Ovary (tissue), 9 donors: Measurements from ENCODE around the gene MORN5. TPM values are rescaled to one million over a fixed set of nuclear protein-coding genes. Genes with fewer than 3 reads are reported as not detected.

Experiments used
- DNase-seq, 5 donors: peaks; one replicate each; pipeline ENCODE4 v3.0.0-alpha.2; 2019 to 2020
- H3K27ac ChIP-seq, 2 donors: fragments of 200-600 bp; one replicate each; pipeline versions ENCODE4 v1.5.1 to v1.8.0; 2019 to 2022
- H3K27me3 ChIP-seq: fragments of 200-600 bp; one replicate; pipeline ENCODE4 v1.8.0; 2022
- H3K36me3 ChIP-seq: fragments of 200-600 bp; sonication (generic); one replicate; pipeline ENCODE4 v1.5.1; 2019
- H3K4me1 ChIP-seq: one replicate; pipeline ENCODE4 v1.8.1; 2013; ENCODE audit warnings: mild to moderate bottlenecking, moderate library complexity; ENCODE audit not compliant: insufficient read depth
- H3K4me3 ChIP-seq: fragments of 200-600 bp; sonication (generic); one replicate; pipeline ENCODE4 v1.5.1; 2017
- H3K9me3 ChIP-seq, 2 donors: fragments of 200-600 bp in 1 of 2; sonication (generic) in 1 of 2; one replicate each; pipeline versions ENCODE4 v1.5.1 to v1.8.1; 2013 to 2019; ENCODE audit warnings: mild to moderate bottlenecking in 1 of 2, moderate library complexity in 1 of 2
- CTCF ChIP-seq, 3 donors: fragments of 450-650 bp in 2 of 3; fragments of 200-600 bp in 1 of 3; IDR thresholded peaks; one replicate each; pipeline versions ENCODE4 v1.5.1 to v1.8.0; 2016 to 2022; ENCODE audit warnings: antibody characterized with exemption in 3 of 3, mild to moderate bottlenecking in 1 of 3
- EP300 ChIP-seq: sonication (generic); formaldehyde crosslinking; IDR thresholded peaks from one replicate; pipeline ENCODE4 v1.6.1; 2017; ENCODE audit warnings: antibody characterized with exemption
- POLR2A ChIP-seq: fragments of 450-650 bp; IDR thresholded peaks from one replicate; pipeline ENCODE4 v1.6.1; 2017; ENCODE audit warnings: antibody characterized with exemption, mild to moderate bottlenecking, moderate library complexity
- WGBS, 3 donors: extraction: QIAGEN DNeasy Blood & Tissue Kit in 1 of 3; methylation state at CpG; one replicate each; pipeline versions ENCODE4 v1.1.5 to v1.1.7; 2013 to 2017; 5-methylcytosine and 5-hydroxymethylcytosine counted together
- intact Hi-C, 4 donors: fragments of 100-400 bp; cut with DNase I; formaldehyde crosslinking; loops; one replicate each; pipeline versions ENCODE4 v1.11.0 to v1.15.1; 2022 to 2023
- polyA plus RNA-seq, 2 donors: library from polyadenylated mRNA; stranded (reverse); fragments of 200-250 nt in 1 of 2; fragments of 350-450 nt in 1 of 2; fragmentation: Illumina TruSeq in 1 of 2; extraction: RNeasy Lipid Tissue Mini Kit (QIAGEN cat#74804) in 1 of 2; gene quantifications; one replicate each; pipeline ENCODE4 v1.2.3, GENCODE V29; 2013 to 2014
- total RNA-seq, 7 donors: library from RNA; depleted of rRNA in 2 of 7; stranded (reverse); fragments of >200 nt in 2 of 7; fragmentation: NEBNext Ultra II Directional in 3 of 7; extraction: Animal tissue kit (Norgen Biotek cat#: 25700) in 3 of 7; gene quantifications; one replicate each; pipeline versions ENCODE4 v1.1.0 to v1.2.4, GENCODE V29; 2016 to 2023
- donor health status: DM: no; HTN: no; CAD: no; lungs with moderate emphysema.
- donor health status: DM: no; HTN: no; CAD: no.
- donor health status: Bipolar disorder and iron deficiency.
- donor health status: DM: yes; HTN: yes; CAD: no.
- donor health status: DM: no; HTN: no; CAD: no.
- donor health status: DM: yes; HTN: yes; CAD: no.

The MORN5 gene
- total and polyA plus RNA-seq, 9 donors = 0.63 to 25.4 (median 1.6) TPM; not detected in 2

DNA sequence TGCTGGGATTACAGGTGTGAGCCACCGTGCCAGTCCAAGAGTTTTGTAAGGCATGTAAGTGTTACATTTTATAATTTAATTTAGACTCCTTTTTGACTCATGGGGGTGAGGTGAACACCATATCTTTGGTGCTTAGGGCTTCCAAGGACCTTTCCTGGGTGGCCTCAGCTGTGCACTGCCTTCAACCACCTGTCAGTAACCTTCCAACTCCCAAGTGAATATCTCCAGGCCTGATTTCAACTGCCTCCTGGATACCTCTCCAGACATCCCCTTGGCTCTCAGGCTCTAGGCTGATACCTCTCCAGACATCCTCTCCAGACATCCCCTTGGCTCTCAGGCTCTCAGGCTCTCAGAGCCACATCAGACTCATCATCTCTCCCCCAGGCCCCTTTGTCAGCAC, 35.7 kb upstream of the MORN5 start:
- WGBS, 3 donors = 76 to 95% (median 76%) methylated on average over 1 of the region's 1 CpG
- Histone ChIP-seq H3K27me3 (no peaks in the 10 kb centered on the region), H3K36me3 (no peaks in the 10 kb centered on the region), H3K4me3 (no peak overlapping the region), H3K9me3 (no peaks in the 10 kb centered on the region), H3K4me1 (no peaks in the 10 kb centered on the region), H3K27ac (no peak overlapping the region)
- intact Hi-C loops = loop anchor here in 3 of 4 donors (2.0 to 10.0 kb wide), 4 partner anchors 227 to 681 kb away; partner anchors contain the start of gene OR1K1 (in 1 of the 3)
- no peak for DNase-seq
- TF ChIP-seq POLR2A = no peak
- no peak for TF ChIP-seq EP300
- TF ChIP-seq CTCF (IDR thresholded peaks at IDR 0.05) = no peak

DNA sequence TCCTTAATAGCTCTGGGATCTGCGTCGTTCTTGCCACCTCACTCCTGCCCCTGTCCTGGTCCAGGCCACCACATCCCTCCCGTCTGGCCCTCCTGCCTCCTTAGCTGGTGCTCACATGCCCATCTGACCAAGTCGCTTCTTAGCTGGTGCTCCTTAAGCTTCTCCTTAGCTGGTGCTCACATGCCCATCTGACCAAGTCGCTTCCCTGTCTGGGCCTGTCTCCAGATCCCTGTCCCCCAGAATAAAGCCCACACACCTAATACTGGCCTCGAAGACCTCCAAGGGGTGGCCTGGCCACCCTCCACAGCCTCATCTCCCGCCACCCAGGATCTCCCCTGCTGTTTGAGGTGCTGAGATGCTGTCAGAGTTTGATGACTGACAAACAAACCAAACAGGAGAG, 35.2 kb upstream of the MORN5 start:
- WGBS, 3 donors = 67 to 71% (median 67%) methylated on average over 7 of the region's 7 CpGs

DNA sequence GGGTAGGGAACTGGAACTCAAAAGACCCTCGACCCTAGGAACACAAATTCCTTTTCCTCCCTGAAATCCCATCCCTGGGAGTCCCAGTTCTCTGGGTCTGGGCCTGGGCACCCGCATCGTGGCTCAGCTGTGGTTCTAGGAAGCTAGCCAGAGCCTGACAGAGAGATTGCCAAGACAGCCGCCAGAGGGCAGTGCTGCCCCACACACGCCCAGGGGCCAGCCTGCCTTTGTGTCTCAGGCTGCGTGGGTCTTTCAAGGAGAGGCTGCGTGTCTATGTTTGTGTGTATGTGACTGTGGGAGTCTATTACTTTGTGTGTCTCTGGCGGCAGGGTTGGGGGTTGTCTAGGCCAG, 34.6 kb upstream of the MORN5 start:
- H3K9me3 ChIP-seq = no peaks in the 10 kb centered on the region
- no peak for TF ChIP-seq POLR2A
- TF ChIP-seq CTCF (IDR thresholded peaks at IDR 0.05) = peak; percentile 73 to 84 (median 82)
- no peak for TF ChIP-seq EP300
- peak; percentile 67 to 88 (median 80) for DNase-seq
- intact Hi-C loops = loop anchor here in 3 of 4 donors (2.0 to 10.0 kb wide), 6 partner anchors 226 to 680 kb away; partner anchors contain the start of gene OR1K1 (in 1 of the 3)
- 0 to 1% (median 0%) methylated on average over 8 of the region's 8 CpGs for WGBS, 3 donors
- H3K27ac ChIP-seq = no peak overlapping the region
- H3K4me3 ChIP-seq = no peak overlapping the region
- no peaks in the 10 kb centered on the region for H3K27me3 ChIP-seq
- no peaks in the 10 kb centered on the region for H3K4me1 ChIP-seq
- no peaks in the 10 kb centered on the region for H3K36me3 ChIP-seq

More for the DNA sequence above, 35.2 kb upstream of the MORN5 start:
- intact Hi-C loops = loop anchor here in 3 of 4 donors (2.0 to 10.0 kb wide), 4 partner anchors 226 to 680 kb away; partner anchors contain the start of gene OR1K1 (in 1 of the 3)
- Histone ChIP-seq H3K27me3 (no peaks in the 10 kb centered on the region), H3K36me3 (no peaks in the 10 kb centered on the region), H3K4me1 (no peaks in the 10 kb centered on the region), H3K27ac (no peak overlapping the region), H3K9me3 (no peaks in the 10 kb centered on the region), H3K4me3 (no peak overlapping the region)
- no peak for DNase-seq
- TF ChIP-seq POLR2A (no peak), CTCF (IDR thresholded peaks at IDR 0.05) (no peak), EP300 (no peak)

DNA sequence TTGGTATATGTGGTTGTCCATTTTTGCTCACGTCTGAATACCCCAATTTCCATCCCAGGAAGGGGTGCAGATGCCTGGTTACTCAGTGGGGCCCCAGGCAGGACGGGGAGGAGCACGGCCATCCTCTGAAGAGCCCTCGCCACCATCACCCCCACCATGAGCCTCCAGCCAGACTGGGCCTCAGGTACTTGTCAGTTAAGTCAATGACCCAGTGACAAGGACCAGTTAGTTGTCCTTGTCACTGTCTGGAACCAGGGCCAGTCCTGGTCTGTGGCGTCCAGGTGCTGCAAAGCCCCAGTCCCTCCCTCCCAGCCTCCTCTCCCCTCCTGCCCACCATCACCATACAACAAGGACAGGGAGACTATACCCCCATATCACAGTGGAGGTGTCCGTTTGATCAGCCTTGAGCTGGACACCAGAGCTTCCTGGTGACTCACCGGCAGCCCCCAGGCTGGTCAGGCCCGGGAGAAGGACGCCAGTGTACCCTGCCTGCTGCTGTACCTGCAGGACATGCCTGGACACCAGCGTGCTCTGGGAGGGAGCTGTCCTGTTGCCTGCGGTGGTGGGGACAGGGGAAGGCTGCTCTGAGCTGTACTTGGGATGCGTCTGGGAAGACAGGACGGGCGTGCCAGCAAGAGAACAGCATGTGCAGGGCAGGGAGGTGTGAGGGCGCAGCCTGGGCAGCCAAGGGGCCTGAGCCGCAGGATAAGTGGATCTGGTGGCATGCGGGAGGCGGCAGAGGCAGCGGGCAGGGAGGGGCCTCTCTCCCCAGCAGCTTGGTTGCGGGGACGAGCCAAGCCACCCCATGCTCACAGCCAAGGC, 34.0 kb upstream of the MORN5 start:
- TF ChIP-seq CTCF (IDR thresholded peaks at IDR 0.05) = no peak
- no peak for TF ChIP-seq POLR2A
- intact Hi-C loops = loop anchor here in 3 of 4 donors (2.0 to 10.0 kb wide), 6 partner anchors 225 to 679 kb away; partner anchors contain the start of gene OR1K1 (in 1 of the 3)
- Histone ChIP-seq H3K27me3 (no peaks in the 10 kb centered on the region), H3K4me1 (no peaks in the 10 kb centered on the region), H3K27ac (no peak overlapping the region), H3K4me3 (no peak overlapping the region), H3K9me3 (no peaks in the 10 kb centered on the region), H3K36me3 (no peaks in the 10 kb centered on the region)
- DNase-seq = no peak
- WGBS, 3 donors = 26 to 38% (median 31%) methylated on average over 21 of the region's 21 CpGs
